Transverse colon (tissue), 4 donors: ENCODE data around the gene ARL15.

Experiments used
- CTCF ChIP-seq, 5 experiments: fragments of 200-600 bp in 3 of 5; fragments of 450-650 bp in 2 of 5; sonication (generic) in 3 of 5; IDR thresholded peaks; 1 replicate in 2 of 5; 2 replicates in 3 of 5; pipeline ENCODE4 v1.5.1; 2016 to 2017; ENCODE audit warnings: antibody characterized with exemption in 5 of 5, inconsistent platforms in 3 of 5, mild to moderate bottlenecking in 2 of 5, moderate library complexity in 1 of 5
- EP300 ChIP-seq: sonication (generic); formaldehyde crosslinking; IDR thresholded peaks from one replicate; pipeline ENCODE4 v1.6.1; 2017; ENCODE audit warnings: antibody characterized with exemption, low read depth
- POLR2A ChIP-seq: fragments of 450-650 bp; IDR thresholded peaks from one replicate; pipeline ENCODE4 v1.6.1; 2016; ENCODE audit warnings: antibody characterized with exemption, mild to moderate bottlenecking, moderate library complexity
- POLR2AphosphoS5 ChIP-seq, 3 donors: sonication (generic); formaldehyde crosslinking; IDR thresholded peaks; one replicate each; pipeline ENCODE4 v1.6.1; 2016; ENCODE audit warnings: antibody characterized with exemption in 3 of 3

DNA sequence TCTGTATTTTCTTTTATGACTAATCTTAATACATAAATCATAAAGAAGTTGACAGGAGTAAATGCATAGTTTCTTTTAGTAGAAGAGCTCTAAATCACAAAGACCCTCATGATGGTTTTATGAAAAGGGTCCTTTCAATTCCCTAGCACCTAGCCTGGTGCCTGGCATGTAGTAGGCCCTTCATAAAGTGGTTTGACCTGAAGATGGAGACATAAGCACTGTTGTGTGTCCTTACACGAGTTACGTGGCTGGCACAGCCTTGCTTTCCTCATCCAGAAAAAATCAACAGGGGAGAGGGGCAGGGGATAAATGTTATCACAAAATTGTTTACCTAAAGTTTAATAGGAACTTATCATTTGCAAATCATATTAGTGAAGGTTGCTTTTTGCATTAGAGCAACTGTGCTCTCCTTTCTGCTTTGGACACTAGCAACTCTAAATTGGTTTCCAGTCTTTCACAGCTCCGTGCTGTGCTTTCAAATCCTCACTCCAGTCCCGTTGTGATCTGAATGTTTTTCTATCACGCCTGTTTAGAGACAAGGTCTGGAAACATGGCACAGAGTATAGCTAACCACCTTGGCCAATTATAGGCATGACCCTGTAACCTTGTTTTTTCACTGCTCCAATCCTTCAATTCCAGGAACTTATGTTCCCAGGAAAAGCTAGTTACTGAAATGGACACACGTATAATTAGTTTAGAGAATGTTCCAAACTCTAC lies 55.7 kb downstream of the ARL15 start:
- TF ChIP-seq CTCF (IDR thresholded peaks at IDR 0.05) (no peak), POLR2A (no peak), POLR2AphosphoS5 (IDR thresholded peaks at IDR 0.05) (no peak), EP300 (no peak)
